Measurements from ENCODE around the gene FCN2.

DNA sequence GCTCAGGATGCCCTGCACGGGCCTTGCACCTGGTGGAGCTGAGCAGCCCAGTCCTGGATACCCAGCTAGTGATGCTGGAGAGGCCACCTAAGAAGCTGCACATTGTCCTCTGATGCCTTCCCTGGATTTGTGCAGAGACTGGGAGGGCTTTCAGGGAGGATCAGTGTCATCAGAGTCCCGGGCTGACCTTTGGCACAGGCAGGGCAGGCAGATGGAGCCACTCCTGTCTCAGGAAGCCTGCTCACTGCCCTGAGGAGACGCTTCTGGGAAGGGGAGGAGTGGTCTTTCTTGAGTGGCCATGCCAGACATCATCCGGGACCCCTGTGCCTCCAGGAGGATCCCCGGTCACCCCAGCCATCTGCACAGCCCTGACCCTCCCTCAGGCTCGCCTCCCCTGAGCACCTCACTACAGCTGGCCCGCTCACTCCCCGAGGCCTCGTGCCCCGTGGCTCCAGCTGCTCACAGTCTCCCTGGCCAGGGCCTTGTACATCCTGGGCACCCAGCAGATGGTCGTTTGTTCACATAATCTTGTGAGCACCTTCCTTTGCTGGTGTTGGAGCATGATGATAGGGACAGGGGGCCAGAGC is 47.2 kb upstream of the FCN2 start:
- no peak for TF ChIP-seq KAT2B (IDR thresholded peaks at IDR 0.05; ENCODE audit: low read depth, low read length)
- TF ChIP-seq CEBPG (CRISPR knock-in tag; IDR thresholded peaks at IDR 0.05): no peak
- TF ChIP-seq CEBPG (tag; conservative IDR thresholded peaks at IDR 0.05 in 1 of 2, IDR thresholded peaks at IDR 0.05 in 1 of 2): no peak
- TF ChIP-seq, protein P1, sequence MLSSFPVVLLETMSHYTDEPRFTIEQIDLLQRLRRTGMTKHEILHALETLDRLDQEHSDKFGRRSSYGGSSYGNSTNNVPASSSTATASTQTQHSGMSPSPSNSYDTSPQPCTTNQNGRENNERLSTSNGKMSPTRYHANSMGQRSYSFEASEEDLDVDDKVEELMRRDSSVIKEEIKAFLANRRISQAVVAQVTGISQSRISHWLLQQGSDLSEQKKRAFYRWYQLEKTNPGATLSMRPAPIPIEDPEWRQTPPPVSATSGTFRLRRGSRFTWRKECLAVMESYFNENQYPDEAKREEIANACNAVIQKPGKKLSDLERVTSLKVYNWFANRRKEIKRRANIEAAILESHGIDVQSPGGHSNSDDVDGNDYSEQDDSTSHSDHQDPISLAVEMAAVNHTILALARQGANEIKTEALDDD (IDR thresholded peaks at IDR 0.05): no peak

Measured in K562 (cell line).